Dermis microvascular lymphatic vessel endothelial cell (primary cell): ENCODE measurements around the gene KDM7A. TPM values are rescaled to one million over a fixed set of nuclear protein-coding genes. Genes with fewer than 3 reads are reported as not detected.
A peak's percentile ranks its signal among the peaks of the same experiment; 100 is the strongest.

Experiments
- DNase-seq, 2 donors: peaks; one replicate each; pipeline versions ENCODE4 v3.0.0 to v3.0.0-alpha.2; 2010; ENCODE audit warnings: low read depth in 2 of 2
- total RNA-seq: library from RNA; depleted of rRNA; stranded (reverse); fragments of >200 nt; gene quantifications from 2 replicates; pipeline ENCODE4 v1.2.1, GENCODE V29; 2014

KDM7A gene
- total RNA-seq, 1 donor from 2014 or later, result 6.2 TPM

DNA sequence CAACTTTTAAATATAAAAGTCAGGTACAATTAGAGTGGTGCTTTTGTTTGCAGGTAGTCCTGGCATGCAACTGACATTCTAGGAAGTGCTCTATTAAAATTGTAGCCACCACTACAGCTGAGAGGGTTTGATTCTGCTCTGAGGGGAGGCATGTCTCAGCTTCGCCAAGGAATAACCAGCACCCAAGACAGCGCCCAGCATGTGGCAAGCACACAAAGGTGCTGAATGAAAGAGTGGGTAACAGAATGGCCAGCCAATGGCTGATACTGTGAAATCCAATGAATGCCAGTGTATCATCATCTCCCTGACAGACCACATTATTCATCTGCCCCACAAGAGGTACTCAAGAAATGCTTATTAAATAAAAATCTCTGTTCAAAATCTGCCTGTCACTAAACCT, 121.0 kb downstream of the KDM7A start:
- DNase-seq, result no peak

GRCh38 chr7:140054751-140055150, 122.0 kb downstream of the KDM7A start:
- DNase-seq, result no peak

- no peak for DNase-seq
Measured at GRCh38 chr7:140053812-140054539, 122.8 kb downstream of the KDM7A start.

- no peak for DNase-seq
Measured at GRCh38 chr7:140051820-140052219, 125.0 kb downstream of the KDM7A start.

DNA sequence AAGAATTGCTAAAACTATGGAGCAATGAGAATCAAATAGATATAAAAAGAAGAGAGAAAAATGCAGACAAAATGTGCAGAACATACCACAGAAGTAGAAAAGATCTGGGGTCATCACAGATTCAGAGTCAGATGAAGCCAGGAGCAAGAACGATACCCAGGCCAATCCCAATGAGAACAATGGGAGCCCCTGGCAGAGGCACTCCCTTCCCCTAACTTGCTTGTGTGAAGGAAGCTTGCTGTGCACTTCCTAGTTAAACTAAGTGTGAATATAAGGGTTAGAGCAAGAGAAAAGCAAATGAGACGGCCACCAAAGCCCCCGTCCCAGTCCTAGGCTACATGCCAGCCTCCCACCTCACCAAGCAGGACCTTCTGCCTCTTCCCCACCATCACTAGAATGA, 126.7 kb downstream of the KDM7A start:
- peak in 1 of 2 donors; percentile 35 for DNase-seq

- DNase-seq, result peak; percentile 51 to 87
Measured at GRCh38 chr7:140049339-140050024, 127.3 kb downstream of the KDM7A start.

DNA sequence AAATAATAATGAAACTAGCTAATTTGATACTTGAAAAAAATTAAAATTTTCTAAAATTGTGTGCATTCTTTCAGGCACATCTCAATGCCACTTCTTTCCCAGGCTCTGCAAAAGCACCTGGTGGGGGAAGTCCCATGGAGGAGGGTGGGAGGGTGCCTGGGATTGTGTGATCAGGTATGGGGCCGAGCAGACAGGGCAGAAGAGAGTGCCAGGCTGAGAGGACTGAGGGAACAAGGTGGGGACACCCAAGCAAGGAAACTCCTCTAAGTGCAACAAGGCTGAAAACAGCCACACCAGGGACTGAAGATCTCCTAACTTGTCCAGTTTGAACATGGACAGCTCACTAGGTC, 127.8 kb downstream of the KDM7A start:
- no peak for DNase-seq

GRCh38 chr7:140048138-140048537, 128.6 kb downstream of the KDM7A start:
- no peak for DNase-seq

DNA sequence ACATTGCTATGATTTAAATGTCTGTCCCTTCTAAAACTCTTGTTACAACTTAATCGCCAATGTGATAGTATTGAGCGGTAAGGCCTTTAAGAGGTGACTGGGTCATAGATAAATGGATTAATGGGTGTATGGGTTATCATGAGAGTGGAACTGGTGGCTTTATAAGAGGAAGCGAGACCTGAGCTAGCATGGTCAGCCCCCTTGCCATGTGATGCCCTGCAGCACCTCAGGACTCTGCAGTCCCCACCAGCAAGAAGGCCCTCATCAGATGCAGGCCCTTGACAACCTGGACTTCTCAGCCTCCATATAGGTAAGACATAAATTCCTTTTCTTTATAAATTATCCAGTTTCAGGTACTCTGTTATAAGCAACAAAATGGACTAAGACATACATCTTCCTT, 129.6 kb downstream of the KDM7A start:
- no peak for DNase-seq

- DNase-seq, result no peak
Measured at GRCh38 chr7:140045697-140046096, 131.1 kb downstream of the KDM7A start.

DNA sequence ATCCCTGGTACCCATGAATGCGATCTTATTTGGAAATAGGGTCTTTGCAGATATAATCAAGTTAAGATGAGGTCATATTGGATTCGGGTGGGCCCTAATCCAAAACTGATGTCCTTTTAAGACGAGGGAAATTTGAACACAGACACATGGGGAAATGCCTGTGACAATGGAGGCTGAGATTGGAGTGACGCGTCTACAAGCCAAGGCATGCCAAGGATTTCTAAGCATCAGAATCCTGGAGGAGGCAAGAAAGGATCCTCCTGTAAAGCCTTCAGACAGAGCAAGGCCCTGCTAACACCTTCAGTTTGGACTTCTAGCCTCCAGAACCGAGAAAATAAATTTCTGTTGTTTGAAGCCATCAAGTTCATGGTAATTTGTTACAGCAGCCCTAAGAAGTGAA, 132.5 kb downstream of the KDM7A start:
- no peak for DNase-seq

DNA sequence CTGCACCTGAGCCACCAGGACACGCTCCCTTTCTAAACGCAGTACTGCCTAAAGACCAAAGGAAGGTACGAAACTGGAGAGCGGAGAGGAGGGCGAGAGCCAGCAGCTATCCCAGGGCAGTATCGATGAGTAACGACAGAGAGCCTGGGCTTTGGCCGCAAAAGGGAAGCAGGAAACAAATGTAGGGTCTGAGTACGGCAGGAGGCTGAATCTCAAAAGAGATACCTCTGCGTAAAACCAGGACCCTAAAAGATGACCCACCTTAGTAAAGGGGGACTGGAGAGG, 134.5 kb downstream of the KDM7A start:
- DNase-seq, result no peak

GRCh38 chr7:140041659-140042385, 135.0 kb downstream of the KDM7A start:
- peak in 1 of 2 donors; percentile 86 for DNase-seq

DNA sequence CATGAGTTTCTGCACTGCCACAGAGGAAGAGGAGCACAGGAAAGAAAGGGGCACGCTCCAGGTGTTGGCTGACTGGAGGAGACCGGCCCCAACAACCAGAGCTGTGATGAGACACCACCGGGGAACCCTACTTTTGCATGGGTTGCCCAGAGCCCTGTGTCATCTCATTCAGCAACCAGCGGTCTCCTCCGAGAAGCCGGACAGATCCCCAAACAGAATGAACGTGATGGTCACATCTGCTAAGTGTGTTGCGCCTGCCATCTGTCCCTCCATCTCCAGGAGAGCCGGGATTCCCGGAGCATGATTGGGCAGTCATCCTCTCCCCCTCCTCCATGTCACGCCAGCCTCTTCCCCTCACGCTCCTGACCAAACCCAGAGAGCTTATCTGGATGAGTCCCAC, 136.9 kb downstream of the KDM7A start:
- DNase-seq, result no peak

- DNase-seq, result peak in 1 of 2 donors; percentile 79
Measured at GRCh38 chr7:140039066-140039465, 137.7 kb downstream of the KDM7A start.

DNA sequence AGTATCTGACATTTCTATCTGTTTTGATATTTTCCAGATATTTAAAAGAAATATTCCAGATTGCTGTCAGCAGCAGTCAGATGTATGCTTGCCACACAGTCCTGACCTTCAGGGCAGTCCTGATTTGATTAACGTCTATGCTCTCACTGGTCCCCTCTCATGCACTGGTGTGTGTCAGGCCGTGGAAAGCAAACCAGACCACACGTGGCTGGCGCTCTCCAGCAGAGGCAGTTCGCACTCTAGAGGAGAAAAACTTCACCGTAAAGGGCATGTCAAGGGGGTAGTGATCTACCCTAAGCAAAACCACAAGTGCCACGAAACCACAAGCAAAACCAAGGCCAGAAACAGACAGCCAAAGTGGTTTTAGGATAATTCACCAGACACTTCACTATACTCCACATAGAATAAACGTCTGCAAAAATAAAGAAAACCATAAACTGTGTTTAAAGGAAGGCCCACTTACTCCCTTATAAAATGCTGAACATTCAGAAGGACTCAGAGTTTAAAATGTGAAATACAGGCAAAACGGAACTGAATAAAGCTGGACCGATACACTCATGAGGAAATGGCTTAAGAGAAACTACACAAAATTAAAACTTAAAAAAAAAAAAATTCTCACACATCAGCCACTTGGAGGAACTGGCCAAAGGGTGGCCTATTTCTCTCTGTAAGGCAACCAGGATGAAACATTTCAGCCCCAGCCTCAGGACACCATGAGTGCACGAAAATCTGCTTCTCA, 140.4 kb downstream of the KDM7A start:
- no peak for DNase-seq

- peak in 1 of 2 donors; percentile 56 for DNase-seq
Measured at GRCh38 chr7:140035400-140036223, 141.2 kb downstream of the KDM7A start.
